Lower leg skin (tissue), 4 donors: ENCODE results near the gene GASK1B. TPM values are rescaled to one million over a fixed set of nuclear protein-coding genes. Genes with fewer than 3 reads are reported as not detected.
A peak's percentile ranks its signal among the peaks of the same experiment; 100 is the strongest.

Experiments used
- DNase-seq, 2 donors: peaks; one replicate each; pipeline ENCODE4 v3.0.0-alpha.2; 2019; ENCODE audit warnings: low spot score in 2 of 2
- H3K4me3 ChIP-seq: fragments of 200-600 bp; sonication (generic); 2 replicates; pipeline ENCODE4 v1.5.1; 2017; ENCODE audit warnings: mild to moderate bottlenecking, low read depth; ENCODE audit not compliant: poor library complexity, severe bottlenecking
- POLR2A ChIP-seq, 2 donors: fragments of 450-650 bp; IDR thresholded peaks; one replicate each; pipeline ENCODE4 v1.6.1; 2016 to 2017; ENCODE audit warnings: antibody characterized with exemption in 2 of 2, mild to moderate bottlenecking in 1 of 2, moderate library complexity in 1 of 2
- WGBS, 2 donors: methylation state at CpG; one replicate each; pipeline ENCODE4 v1.1.5; 2018; 5-methylcytosine and 5-hydroxymethylcytosine counted together
- intact Hi-C: fragments of 100-400 bp; cut with DNase I; formaldehyde crosslinking; loops from one replicate; pipeline ENCODE4 v1.15.0; 2023; ENCODE audit warnings: low total_unique reads
- total RNA-seq, 4 donors: library from RNA; depleted of rRNA; stranded (reverse); fragments of >200 nt; gene quantifications; one replicate each; pipeline ENCODE4 v1.1.0, GENCODE V29; 2016
- TF ChIP-seq, protein P1 (sequence below), 3 donors: fragments of 450-650 bp; IDR thresholded peaks; one replicate each; pipeline ENCODE4 v1.5.1; 2016; ENCODE audit warnings: antibody characterized with exemption in 3 of 3, mild to moderate bottlenecking in 3 of 3, moderate library complexity in 2 of 3

The GASK1B gene
- total RNA-seq, 4 donors from 2014 or later, result 3.8 to 10.8 (median 5.3) TPM

DNA sequence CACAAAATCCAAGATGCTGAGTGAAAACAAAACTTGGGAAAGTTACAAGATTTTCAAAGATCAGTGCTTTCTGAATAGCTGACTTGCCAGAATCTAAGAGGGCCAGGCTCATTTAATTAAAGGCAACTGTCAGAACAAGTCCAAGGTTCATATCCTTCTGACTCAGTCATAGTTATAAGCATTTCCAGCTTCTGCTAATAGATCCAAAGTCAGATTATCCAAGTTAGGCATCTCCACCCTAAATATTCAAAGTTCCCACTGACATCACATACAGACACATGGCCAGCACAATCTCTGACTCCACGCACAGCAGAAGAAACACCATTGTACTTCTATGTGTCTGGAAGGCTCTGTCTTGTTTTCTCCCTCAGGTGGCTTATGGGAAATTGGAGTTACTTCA is 41.8 kb downstream of the GASK1B start:
- H3K4me3 ChIP-seq, result no peak overlapping the region
- intact Hi-C loops, result no loop called here
- peak in 1 of 2 donors; percentile 19 for DNase-seq
- TF ChIP-seq, protein P1, sequence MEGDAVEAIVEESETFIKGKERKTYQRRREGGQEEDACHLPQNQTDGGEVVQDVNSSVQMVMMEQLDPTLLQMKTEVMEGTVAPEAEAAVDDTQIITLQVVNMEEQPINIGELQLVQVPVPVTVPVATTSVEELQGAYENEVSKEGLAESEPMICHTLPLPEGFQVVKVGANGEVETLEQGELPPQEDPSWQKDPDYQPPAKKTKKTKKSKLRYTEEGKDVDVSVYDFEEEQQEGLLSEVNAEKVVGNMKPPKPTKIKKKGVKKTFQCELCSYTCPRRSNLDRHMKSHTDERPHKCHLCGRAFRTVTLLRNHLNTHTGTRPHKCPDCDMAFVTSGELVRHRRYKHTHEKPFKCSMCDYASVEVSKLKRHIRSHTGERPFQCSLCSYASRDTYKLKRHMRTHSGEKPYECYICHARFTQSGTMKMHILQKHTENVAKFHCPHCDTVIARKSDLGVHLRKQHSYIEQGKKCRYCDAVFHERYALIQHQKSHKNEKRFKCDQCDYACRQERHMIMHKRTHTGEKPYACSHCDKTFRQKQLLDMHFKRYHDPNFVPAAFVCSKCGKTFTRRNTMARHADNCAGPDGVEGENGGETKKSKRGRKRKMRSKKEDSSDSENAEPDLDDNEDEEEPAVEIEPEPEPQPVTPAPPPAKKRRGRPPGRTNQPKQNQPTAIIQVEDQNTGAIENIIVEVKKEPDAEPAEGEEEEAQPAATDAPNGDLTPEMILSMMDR (IDR thresholded peaks at IDR 0.05), result no peak
- TF ChIP-seq POLR2A (IDR thresholded peaks at IDR 0.05), result no peak
- 18 to 23% methylated on average over 1 of the region's 1 CpG for WGBS, 2 donors

DNA sequence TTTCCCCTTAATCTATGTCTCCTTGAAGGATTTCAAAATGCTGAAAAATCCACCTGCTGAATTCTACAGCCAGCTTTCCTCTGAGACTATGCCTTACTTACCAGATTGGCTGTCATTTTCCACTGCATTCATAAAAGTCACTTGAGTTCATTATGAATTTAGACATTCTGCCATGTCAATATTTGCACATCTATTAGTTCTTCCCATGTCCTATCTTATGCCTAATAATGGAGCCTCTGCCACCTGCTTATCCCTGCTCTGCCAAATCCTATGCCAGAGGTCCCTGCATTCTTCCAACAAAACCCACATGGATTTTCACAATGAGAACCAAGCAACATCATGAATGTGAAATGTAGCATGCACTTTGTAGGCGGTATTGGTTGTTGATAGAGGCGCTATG is 42.6 kb downstream of the GASK1B start:
- no peak overlapping the region for H3K4me3 ChIP-seq
- no peak for TF ChIP-seq POLR2A (IDR thresholded peaks at IDR 0.05)
- TF ChIP-seq, protein P1 (IDR thresholded peaks at IDR 0.05), result no peak
- DNase-seq, result no peak
- intact Hi-C loops, result no loop called here
- 92 to 95% methylated on average over 2 of the region's 2 CpGs for WGBS, 2 donors

DNA sequence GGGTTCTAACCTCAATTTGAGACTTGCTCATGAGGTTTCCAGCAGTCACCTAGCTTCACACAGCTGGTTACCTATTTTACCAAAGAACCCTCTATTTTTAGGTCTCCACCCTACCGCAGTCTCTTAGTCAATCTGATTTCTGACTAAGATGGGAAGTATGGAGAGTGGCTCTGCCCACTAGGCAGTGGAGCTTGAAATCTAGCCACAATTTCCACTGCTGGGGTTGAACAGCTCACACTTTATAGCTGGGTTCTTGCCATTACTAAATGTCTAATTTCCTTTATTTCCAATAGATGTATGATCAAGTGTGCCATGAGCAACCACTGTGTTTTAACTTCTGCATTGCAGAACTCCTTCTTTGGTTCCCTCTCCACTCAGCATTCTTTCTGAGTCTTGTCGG is 43.1 kb downstream of the GASK1B start:
- H3K4me3 ChIP-seq, result no peak overlapping the region
- intact Hi-C loops, result no loop called here
- no peak for DNase-seq
- 65 to 66% methylated on average over 2 of the region's 2 CpGs for WGBS, 2 donors
- TF ChIP-seq POLR2A (IDR thresholded peaks at IDR 0.05), result no peak
- TF ChIP-seq, protein P1 (IDR thresholded peaks at IDR 0.05), result no peak

DNA sequence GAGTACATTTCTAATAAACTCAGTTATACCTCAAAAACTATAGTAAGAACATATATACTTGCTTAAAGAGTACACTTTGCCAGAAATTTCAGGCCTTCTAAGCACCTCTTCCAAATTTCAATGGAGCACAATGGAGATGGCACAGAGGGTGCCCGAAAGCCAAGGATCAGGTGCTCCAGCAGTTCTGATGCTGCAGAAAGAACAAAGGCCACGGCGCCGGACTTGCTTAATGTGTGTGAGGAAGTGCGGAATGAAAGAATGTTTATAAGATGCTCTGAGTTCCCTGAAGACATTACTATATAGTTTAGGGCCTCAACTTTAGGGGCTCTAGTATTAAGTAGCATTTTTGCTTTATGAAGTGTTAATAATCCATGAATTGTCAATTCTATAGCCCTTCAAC is 44.3 kb downstream of the GASK1B start:
- intact Hi-C loops, result no loop called here
- DNase-seq, result no peak
- 97% methylated on average over 5 of the region's 5 CpGs for WGBS, 2 donors
- no peak for TF ChIP-seq POLR2A (IDR thresholded peaks at IDR 0.05)
- TF ChIP-seq, protein P1 (IDR thresholded peaks at IDR 0.05), result no peak
- H3K4me3 ChIP-seq, result no peak overlapping the region

DNA sequence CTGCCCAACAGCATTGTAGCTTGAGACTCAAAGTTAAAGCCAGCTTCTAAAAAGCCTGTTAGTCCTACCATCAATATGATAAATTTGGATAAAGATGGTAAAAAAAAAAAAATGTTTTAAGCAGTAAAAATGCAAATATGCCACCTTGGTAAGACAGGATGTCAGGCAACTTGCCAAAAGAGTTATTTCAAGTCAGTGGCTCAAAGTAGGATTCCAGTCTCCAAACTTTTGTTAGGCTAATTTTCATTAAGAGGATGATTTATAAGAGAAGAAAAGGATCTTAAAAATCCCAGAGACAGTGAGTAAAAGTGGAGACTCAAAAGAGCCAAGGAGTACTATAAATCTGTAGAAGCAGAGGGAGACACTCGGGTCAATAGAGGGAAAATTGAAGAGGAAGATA is 47.5 kb downstream of the GASK1B start:
- no peak for TF ChIP-seq POLR2A (IDR thresholded peaks at IDR 0.05)
- TF ChIP-seq, protein P1 (IDR thresholded peaks at IDR 0.05), result no peak
- DNase-seq, result no peak

More for the DNA sequence above, 47.5 kb downstream of the GASK1B start:
- H3K4me3 ChIP-seq, result no peak overlapping the region
- intact Hi-C loops, result no loop called here
- 73 to 79% methylated on average over 1 of the region's 1 CpG for WGBS, 2 donors

Other genes with a start within 250 kb of the GASK1B start
- 1 to 10 TPM; 3.9 to 5.3 (median 4.6) TPM for gene TMEM144, start 37.5 kb upstream of the GASK1B start, total RNA-seq